ENCODE measurements around the gene C19orf67. TPM values are rescaled to one million over a fixed set of nuclear protein-coding genes. Genes with fewer than 3 reads are reported as not detected.
A peak's percentile ranks its signal among the peaks of the same experiment; 100 is the strongest.

Gene C19orf67
- total RNA-seq, 4 donors from 2014 or later = not detected

GRCh38 chr19:14107581-14108461 lies 22.2 kb upstream of the C19orf67 start:
- Histone ChIP-seq H3K4me1 (peaks cover 0 to 9% (median 2%) of the 10 kb centered on the region in 4 donors), H3K4me3 (no peak overlapping the region), H3K27ac (peak overlapping the region in 2 of 4 donors; percentile 19 to 61), H3K36me3 (peaks cover 0 to 33% (median 0%) of the 10 kb centered on the region in 3 donors), H3K27me3 (no peaks in the 10 kb centered on the region), H3K9me3 (no peaks in the 10 kb centered on the region)
- TF ChIP-seq POLR2A (IDR thresholded peaks at IDR 0.05) (no peak), CTCF (IDR thresholded peaks at IDR 0.05) (no peak)
- DNase-seq = no peak

- no peaks in the 10 kb centered on the region for H3K27me3 ChIP-seq
- no peaks in the 10 kb centered on the region for H3K9me3 ChIP-seq
- peak overlapping the region in 1 of 4 donors; percentile 61 for H3K27ac ChIP-seq
- DNase-seq = no peak
- no peaks in the 10 kb centered on the region for H3K4me1 ChIP-seq
- H3K4me3 ChIP-seq = no peak overlapping the region
- H3K36me3 ChIP-seq = peaks cover 0 to 43% (median 0%) of the 10 kb centered on the region in 3 donors
- TF ChIP-seq CTCF (IDR thresholded peaks at IDR 0.05) (no peak), POLR2A (IDR thresholded peaks at IDR 0.05) (no peak)
Observed at GRCh38 chr19:14106840-14107239, 21.3 kb upstream of the C19orf67 start.

GRCh38 chr19:14105680-14106079 lies 20.1 kb upstream of the C19orf67 start:
- Histone ChIP-seq H3K27me3 (no peaks in the 10 kb centered on the region), H3K36me3 (peaks cover 0 to 55% (median 0%) of the 10 kb centered on the region in 3 donors), H3K4me1 (no peaks in the 10 kb centered on the region), H3K27ac (no peak overlapping the region), H3K9me3 (no peaks in the 10 kb centered on the region), H3K4me3 (no peak overlapping the region)
- TF ChIP-seq POLR2A (IDR thresholded peaks at IDR 0.05) (no peak), CTCF (IDR thresholded peaks at IDR 0.05) (no peak)
- no peak for DNase-seq

GRCh38 chr19:14103310-14103709 lies 17.7 kb upstream of the C19orf67 start:
- no peak for DNase-seq
- Histone ChIP-seq H3K4me1 (no peaks in the 10 kb centered on the region), H3K27me3 (no peaks in the 10 kb centered on the region), H3K9me3 (no peaks in the 10 kb centered on the region), H3K4me3 (no peak overlapping the region), H3K27ac (no peak overlapping the region), H3K36me3 (peaks cover 0 to 64% (median 0%) of the 10 kb centered on the region in 3 donors)
- TF ChIP-seq CTCF (IDR thresholded peaks at IDR 0.05) (no peak), POLR2A (IDR thresholded peaks at IDR 0.05) (no peak)

GRCh38 chr19:14102756-14103155 lies 17.2 kb upstream of the C19orf67 start:
- H3K27me3 ChIP-seq = no peaks in the 10 kb centered on the region
- DNase-seq = no peak
- peaks cover 0 to 69% (median 0%) of the 10 kb centered on the region in 3 donors for H3K36me3 ChIP-seq
- H3K9me3 ChIP-seq = no peaks in the 10 kb centered on the region
- H3K4me1 ChIP-seq = no peaks in the 10 kb centered on the region
- no peak overlapping the region for H3K27ac ChIP-seq
- no peak for TF ChIP-seq CTCF (IDR thresholded peaks at IDR 0.05)
- TF ChIP-seq POLR2A (IDR thresholded peaks at IDR 0.05) = no peak
- no peak overlapping the region for H3K4me3 ChIP-seq
